ENCODE results near the gene CCDC91.

The CCDC91 gene

GRCh38 chr12:28269851-28270250 is 79.6 kb downstream of the CCDC91 start:
- H3K27ac ChIP-seq (ENCODE audit: low read length): no peak overlapping the region
- no peak overlapping the region for H3K9ac ChIP-seq (ENCODE audit: low read length)
- no peaks in the 10 kb centered on the region for H3K9me3 ChIP-seq (ENCODE audit: insufficient read depth, low read length)
- H3K4me2 ChIP-seq (ENCODE audit: low read length): no peak overlapping the region
- no peaks in the 10 kb centered on the region for H4K20me1 ChIP-seq (ENCODE audit: insufficient read depth, low read length)
- H2AFZ ChIP-seq (ENCODE audit: low read depth, low read length): no peak overlapping the region
- TF ChIP-seq EZH2phosphoT487 (IDR thresholded peaks at IDR 0.05; ENCODE audit: low read depth) (no peak), CTCF (IDR thresholded peaks at IDR 0.05; ENCODE audit: low read depth, low read length) (no peak)
- H3K36me3 ChIP-seq (replicated peaks; ENCODE audit: low read depth, low read length): peaks cover 6% of the 10 kb centered on the region
- no peaks in the 10 kb centered on the region for H3K4me1 ChIP-seq (ENCODE audit: low read length)
- no peaks in the 10 kb centered on the region for H3K27me3 ChIP-seq (ENCODE audit: low read depth, low read length)
- no peaks in the 10 kb centered on the region for H3K79me2 ChIP-seq (ENCODE audit: low read length)
- H3K4me3 ChIP-seq (ENCODE audit: low read length): no peak overlapping the region

GRCh38 chr12:28278499-28278898 is 88.2 kb downstream of the CCDC91 start:
- H4K20me1 ChIP-seq (ENCODE audit: insufficient read depth, low read length): no peaks in the 10 kb centered on the region
- TF ChIP-seq CTCF (IDR thresholded peaks at IDR 0.05; ENCODE audit: low read depth, low read length) (no peak), EZH2phosphoT487 (IDR thresholded peaks at IDR 0.05; ENCODE audit: low read depth) (no peak)
- no peaks in the 10 kb centered on the region for H3K9me3 ChIP-seq (ENCODE audit: insufficient read depth, low read length)
- no peak overlapping the region for H3K27ac ChIP-seq (ENCODE audit: low read length)
- no peak overlapping the region for H3K4me2 ChIP-seq (ENCODE audit: low read length)
- H3K9ac ChIP-seq (ENCODE audit: low read length): no peak overlapping the region
- H3K36me3 ChIP-seq (replicated peaks; ENCODE audit: low read depth, low read length): no peaks in the 10 kb centered on the region
- H2AFZ ChIP-seq (ENCODE audit: low read depth, low read length): no peak overlapping the region
- no peak overlapping the region for H3K4me3 ChIP-seq (ENCODE audit: low read length)
- no peaks in the 10 kb centered on the region for H3K4me1 ChIP-seq (ENCODE audit: low read length)
- H3K79me2 ChIP-seq (ENCODE audit: low read length): no peaks in the 10 kb centered on the region
- H3K27me3 ChIP-seq (ENCODE audit: low read depth, low read length): no peaks in the 10 kb centered on the region

- Histone ChIP-seq H3K9ac (ENCODE audit: low read length) (no peak overlapping the region), H3K4me2 (ENCODE audit: low read length) (no peak overlapping the region), H3K27me3 (ENCODE audit: low read depth, low read length) (no peaks in the 10 kb centered on the region), H3K36me3 (replicated peaks; ENCODE audit: low read depth, low read length) (no peaks in the 10 kb centered on the region), H3K27ac (ENCODE audit: low read length) (no peak overlapping the region), H3K79me2 (ENCODE audit: low read length) (no peaks in the 10 kb centered on the region), H3K4me1 (ENCODE audit: low read length) (no peaks in the 10 kb centered on the region), H4K20me1 (ENCODE audit: insufficient read depth, low read length) (no peaks in the 10 kb centered on the region), H3K4me3 (ENCODE audit: low read length) (no peak overlapping the region), H2AFZ (ENCODE audit: low read depth, low read length) (no peak overlapping the region), H3K9me3 (ENCODE audit: insufficient read depth, low read length) (no peaks in the 10 kb centered on the region)
- TF ChIP-seq CTCF (IDR thresholded peaks at IDR 0.05; ENCODE audit: low read depth, low read length) (no peak), EZH2phosphoT487 (IDR thresholded peaks at IDR 0.05; ENCODE audit: low read depth) (no peak)
Measured at GRCh38 chr12:28278960-28279359, 88.7 kb downstream of the CCDC91 start.

- no peaks in the 10 kb centered on the region for H3K79me2 ChIP-seq (ENCODE audit: low read length)
- H3K36me3 ChIP-seq (replicated peaks; ENCODE audit: low read depth, low read length): peaks cover 7% of the 10 kb centered on the region
- no peak overlapping the region for H3K27ac ChIP-seq (ENCODE audit: low read length)
- H4K20me1 ChIP-seq (ENCODE audit: insufficient read depth, low read length): no peaks in the 10 kb centered on the region
- no peak overlapping the region for H3K4me2 ChIP-seq (ENCODE audit: low read length)
- no peak overlapping the region for H3K9ac ChIP-seq (ENCODE audit: low read length)
- H3K9me3 ChIP-seq (ENCODE audit: insufficient read depth, low read length): peaks cover 6% of the 10 kb centered on the region; the same call in 1 of the 2 replicates
- no peaks in the 10 kb centered on the region for H3K27me3 ChIP-seq (ENCODE audit: low read depth, low read length)
- no peak overlapping the region for H2AFZ ChIP-seq (ENCODE audit: low read depth, low read length)
- no peak overlapping the region for H3K4me3 ChIP-seq (ENCODE audit: low read length)
- H3K4me1 ChIP-seq (ENCODE audit: low read length): no peaks in the 10 kb centered on the region
- no peak for TF ChIP-seq EZH2phosphoT487 (IDR thresholded peaks at IDR 0.05; ENCODE audit: low read depth)
- TF ChIP-seq CTCF (IDR thresholded peaks at IDR 0.05; ENCODE audit: low read depth, low read length): no peak
Measured at GRCh38 chr12:28286352-28286751, 96.1 kb downstream of the CCDC91 start.
